NCI-H748 (cell line): Measurements from ENCODE around the gene NEURL1.

ENCODE experiments used
- DNase-seq: peaks from one replicate; lab custom pipeline; 2025; ENCODE audit not compliant: unreplicated experiment; lab: John Stamatoyannopoulos, UW

Gene NEURL1

DNA sequence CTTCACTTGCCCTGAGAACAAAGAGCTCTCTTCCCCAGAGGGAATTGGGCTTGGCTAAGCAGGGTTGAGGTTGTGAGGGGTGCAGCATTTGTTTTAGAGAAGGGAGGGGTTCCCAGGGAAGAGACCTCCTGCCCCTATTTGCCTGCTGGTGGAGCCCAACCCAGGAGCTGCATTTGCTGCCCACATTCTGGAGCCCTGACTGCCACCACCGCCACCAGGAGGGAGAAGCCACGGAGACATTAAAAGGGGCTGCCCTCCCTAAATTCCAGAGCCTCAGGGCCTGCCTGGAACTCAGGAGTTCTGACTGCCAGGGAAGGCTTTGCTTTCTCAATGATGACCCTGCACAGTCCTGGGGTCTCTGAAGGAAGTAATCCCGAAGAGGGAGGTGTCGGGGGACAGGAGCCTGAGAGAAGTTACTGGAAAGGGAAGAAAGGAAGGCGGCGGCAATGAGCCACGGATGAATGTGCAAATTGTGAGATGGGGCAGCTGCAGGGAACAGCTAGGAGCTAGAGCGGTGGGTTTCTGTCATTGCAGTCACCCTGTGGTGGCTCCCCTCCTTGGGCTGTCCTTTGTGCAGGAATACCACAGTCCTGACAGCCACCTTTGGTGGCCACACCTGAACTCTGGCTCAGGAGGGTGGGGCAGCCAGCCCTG, 51.3 kb downstream of the NEURL1 start:
- DNase-seq, result no peak

DNA sequence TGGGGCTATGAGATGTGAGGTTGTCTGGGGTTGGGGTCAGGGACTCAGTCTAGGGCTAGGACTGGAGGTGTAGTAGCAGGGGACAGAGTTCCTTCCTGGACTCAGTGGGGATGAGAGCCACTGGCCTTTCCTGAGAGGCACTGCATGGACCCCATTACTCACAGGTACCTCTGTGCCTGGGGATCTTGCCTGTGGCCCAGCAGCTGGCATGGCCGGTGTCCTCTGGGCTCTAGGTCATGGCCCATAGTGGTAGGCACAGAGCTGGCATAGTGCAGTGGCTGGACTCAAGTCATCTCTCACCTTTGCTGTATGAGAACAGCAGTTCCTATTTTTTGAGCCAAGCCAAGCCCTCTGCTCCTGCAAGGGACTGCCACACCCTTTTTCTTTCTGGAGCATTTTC, 51.9 kb downstream of the NEURL1 start:
- no peak for DNase-seq

DNA sequence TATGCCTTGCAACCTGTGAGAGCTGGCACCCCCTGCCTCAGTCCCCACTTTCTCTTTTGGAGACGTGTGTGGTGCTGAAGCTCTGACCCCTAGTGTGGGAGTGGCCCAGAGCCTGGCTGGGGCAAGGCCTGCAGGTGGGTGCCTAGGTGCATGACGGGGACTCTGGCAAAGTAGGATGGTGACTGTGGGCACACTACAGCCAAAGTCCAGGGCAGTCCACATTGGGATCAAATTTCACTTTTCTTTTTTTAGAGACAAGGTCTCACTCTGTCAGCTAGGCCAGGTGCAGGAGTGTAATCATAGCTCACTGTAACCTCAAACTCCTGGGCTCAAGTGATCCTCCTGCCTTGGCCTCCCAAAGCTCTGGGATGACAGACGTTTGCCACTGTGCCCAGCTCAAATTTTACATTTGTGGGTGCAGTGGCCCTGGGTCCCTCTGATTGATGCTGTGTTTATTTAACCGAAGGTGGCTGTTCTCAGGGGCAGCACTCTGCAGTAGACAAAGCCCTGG, 52.3 kb downstream of the NEURL1 start:
- peak; percentile 25 for DNase-seq

DNA sequence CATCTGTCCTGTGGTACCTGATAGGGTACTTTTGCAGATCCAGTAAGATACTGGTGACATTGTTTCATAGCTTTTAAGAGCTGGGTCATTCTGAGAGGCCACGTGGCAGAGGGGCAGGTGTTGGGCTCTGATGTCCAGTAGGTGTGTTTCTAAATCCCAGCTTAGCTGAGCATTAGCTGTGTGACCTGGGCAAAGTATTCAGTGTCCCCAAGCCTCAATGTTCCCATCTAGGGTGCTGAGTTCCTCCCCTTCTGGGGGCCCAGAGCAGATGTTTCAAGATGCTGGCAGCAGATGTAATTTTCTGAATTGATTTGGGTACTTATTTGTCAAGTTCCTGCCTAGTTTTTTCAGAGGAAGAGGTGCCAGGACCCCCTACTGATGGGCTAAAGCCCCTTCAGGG, 52.9 kb downstream of the NEURL1 start:
- no peak for DNase-seq

DNA sequence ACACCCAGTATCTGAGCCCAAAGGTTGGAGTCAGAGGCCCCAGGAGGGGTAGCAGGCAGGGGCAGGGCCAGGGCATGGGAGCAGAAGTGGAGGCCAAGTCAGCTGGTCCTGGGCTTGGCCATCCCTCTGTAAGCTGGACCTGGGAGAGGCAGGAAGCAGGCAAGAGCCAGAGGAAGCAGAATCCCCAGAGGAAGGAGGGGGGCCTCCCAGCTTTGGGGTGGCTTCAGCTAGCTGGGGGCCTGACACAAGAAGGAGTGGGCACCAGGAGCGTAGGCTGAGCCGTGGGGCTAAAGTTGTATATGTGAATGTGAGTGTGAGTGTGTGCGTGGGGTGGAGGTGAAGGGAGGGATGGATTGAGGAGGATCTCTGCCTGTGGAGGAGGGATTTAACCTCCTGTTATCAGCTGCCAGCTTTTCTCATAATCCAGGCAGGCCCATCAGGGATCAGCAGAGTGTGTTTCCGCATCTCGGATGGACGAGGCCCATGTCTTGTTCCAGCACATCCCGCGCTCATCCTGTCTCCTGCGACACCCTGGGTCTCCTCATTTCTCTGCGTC, 54.0 kb downstream of the NEURL1 start:
- DNase-seq, result no peak

DNA sequence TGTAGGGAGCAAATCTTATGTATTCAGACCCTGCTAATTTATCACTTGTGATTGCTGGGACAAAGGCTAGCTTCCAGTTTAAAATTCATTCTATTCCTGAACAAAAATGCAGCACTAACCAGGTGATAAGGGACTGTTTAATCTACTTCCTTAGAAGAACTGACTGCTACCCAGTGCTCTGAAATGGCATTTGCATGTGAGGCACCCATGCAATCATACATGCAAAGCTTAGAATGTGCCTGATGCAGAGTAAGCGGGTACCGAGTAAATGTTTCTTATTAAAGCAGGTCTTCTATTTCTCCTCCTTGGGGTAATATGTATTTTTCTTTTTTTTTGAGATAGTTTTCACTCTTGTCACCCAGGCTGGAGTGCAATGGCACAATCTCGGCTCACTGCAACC, 54.5 kb downstream of the NEURL1 start:
- DNase-seq, result no peak

DNA sequence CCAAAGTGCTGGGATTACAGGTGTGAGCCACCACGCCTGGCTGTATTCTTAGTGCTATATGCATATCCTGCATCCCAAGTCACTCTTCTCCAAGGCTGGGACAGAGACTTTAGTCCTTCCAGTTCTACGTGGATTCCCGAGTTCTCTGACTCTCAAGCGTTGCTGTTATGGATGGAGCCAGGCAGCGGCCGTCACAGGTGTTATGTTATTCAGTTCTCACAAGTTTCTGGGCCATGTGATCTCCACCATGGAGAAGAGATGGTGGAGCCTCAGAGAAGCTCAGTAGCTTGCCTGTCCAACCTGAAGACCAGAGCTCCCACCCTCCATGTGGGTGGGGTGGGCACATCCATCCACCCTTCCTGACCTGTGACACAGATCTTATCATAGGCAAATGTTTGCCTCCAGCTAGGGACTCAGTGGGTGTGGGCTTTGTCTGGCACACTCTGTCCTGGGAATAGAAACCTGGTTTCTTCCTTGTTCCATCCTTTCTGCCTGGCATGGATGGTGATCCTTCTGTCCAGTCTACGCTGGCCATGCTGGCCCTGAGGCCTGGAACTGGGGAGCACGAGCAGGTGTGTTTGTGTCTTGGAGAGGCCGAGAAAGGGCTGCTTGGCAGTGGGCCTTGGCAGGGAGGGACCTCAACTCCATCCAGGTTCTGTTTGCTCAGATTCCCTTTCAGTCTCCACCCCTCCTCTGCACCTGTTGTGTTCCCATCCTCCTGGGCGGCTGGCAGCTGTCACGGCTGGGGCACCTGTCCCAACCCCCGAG, 55.3 kb downstream of the NEURL1 start:
- DNase-seq, result peak; percentile 93

DNA sequence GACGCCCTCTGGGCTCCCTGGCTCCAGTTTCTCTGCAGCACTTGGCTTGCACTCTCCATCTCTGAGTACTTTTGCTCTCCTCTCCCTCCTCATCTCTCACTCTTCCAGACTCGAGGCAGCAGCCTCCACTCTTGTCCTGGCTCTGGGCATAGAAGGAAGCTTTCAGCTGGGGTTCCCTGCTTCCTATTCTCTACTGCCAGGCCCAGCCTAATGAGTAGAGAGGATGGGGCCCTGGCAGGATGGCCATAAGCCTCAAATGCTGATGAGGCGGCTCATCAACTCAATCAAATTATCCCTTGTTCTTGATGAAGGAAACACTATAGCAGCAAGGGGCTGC, 55.8 kb downstream of the NEURL1 start:
- no peak for DNase-seq

DNA sequence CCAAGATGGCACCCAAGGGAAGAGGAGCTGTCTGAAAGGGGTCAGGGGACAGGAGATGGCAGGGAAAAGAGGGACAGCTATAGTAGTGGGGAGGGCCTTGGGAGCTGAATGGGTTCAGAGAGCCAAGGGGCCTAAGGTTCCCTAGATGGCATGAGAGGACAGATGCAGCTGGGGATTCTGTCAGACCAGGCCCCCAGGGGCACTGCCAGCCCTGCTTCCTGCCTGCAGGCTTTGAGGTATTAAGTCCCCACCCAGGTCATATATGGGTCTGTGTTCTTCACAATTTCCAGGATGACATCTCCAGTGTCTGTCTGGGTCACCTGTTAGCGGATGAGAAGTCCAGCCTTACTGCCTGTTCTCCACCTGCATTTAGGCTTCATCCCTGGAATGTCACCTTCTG, 56.7 kb downstream of the NEURL1 start:
- DNase-seq, result no peak

DNA sequence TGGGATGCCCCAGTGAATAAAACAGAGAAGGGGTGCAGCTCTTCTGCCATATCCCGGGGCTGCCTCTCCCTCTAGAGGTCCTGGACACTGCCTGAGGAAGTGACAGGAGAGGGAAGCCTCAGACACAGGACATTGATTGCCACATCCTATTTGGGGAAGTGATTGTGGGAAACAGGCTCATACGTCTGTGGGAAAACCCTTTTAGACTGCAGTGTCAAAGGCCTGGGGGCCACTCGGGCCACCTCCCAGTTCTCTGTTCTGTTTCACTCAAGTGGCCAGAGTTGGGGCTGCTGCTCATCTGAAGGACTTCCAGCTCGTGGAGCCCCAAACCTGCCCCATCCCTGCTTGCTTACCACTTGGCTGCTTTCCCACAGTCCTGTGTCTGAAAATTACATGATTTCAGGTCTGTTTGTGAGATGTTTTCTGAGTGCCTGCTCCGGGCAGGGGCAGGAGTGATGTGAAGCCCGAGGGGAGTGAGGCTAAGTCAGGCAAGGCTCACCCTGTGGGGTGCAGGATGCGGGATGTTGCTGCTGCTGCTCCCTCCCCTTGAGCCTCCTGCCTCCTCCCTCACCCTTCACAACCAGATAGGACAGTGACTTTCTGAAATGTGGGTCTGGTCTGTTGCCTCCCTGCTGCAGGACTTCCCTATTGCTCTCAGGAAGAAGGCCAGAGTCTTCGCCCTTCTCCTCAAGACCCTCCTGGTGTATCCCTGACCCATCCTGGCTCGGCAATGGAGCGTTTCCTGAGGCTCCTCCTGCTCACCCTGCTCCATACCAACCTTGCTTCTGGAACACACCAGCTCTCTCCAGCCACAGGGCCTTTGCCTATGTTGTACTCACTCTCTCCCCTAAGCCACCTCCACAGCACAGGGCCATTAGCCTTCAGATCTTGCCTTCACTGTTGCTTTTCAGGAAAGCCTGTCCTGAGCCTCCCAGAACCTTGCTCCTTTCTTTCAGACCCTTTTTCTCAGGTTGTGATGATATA, 58.4 kb downstream of the NEURL1 start:
- DNase-seq, result no peak

DNA sequence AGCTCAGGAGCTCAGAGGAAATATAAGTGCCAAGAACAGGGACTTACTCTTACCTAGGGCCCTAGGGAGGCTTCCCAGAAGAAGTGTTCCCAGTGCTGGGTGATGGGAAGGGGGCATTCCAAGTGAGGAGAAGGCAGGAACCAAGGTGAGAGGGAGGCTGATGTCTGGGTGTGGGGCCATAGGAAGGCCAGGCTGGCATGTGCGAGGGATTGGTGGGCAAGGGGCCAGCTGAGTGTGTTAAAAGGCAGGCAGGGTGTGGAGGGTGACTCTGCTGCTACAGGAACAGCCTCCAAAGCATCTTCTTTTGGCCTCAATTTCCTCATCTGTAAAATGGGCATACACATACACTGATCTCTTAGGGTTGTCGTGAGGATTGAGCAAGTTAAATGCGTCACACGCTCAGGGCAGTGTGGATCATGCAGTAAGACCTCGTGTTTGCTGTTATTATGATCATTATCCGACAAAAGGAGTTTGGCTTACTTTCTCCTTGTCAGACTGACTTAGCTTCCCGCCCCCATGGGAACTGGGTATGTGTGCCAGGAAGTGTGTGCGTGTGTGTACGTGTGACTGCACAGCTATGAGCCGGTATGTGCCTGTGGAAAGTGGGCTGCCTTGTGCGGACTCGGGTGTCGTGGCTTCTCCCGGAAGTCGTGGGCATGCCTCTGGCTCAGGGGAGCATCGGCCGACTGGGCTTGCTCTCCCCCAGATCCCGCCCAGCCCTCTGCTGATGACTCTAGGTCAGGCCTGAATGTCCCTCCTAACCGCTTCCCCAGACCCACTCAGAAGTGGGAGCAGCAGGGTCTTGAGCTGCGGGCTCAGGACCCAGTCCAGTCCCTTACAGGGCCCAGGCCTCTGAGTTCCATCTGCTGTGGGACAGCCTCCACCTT, 59.6 kb downstream of the NEURL1 start:
- no peak for DNase-seq

DNA sequence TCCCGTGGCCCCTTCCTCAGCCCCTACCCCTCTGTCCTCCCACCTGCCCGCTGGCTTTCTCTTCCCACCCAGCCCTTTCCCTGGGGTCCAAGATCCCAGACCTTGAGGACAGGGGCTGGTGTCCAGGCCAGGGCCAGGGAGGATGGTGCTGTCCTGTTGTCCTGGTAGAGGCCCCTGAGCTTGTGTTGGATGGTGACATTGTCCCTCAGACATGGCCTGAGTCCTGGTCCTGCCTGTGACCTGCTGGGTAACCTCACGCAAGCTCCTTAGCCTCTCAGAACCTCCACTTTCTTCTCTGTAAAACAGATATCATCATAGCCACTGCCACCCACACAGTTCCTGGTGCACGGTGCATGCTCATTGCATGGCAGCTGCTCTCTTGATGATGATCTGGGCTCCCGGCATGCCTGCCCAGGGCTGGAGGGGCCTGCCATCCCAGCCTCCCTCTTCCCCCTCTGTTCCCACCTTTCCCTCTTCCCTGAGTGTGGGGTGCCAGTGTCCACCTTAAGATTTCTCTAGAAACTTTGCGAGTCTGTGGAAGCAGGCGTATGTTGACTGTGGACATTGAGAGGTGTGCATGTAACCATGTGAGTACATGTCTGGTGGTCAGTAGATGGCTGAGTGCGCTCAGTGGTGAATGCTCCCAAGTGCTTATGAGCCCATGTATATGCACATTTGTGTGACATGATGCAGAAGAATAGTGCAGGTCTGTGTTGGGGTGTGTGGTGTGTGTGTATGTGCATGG, 60.4 kb downstream of the NEURL1 start:
- DNase-seq, result no peak

DNA sequence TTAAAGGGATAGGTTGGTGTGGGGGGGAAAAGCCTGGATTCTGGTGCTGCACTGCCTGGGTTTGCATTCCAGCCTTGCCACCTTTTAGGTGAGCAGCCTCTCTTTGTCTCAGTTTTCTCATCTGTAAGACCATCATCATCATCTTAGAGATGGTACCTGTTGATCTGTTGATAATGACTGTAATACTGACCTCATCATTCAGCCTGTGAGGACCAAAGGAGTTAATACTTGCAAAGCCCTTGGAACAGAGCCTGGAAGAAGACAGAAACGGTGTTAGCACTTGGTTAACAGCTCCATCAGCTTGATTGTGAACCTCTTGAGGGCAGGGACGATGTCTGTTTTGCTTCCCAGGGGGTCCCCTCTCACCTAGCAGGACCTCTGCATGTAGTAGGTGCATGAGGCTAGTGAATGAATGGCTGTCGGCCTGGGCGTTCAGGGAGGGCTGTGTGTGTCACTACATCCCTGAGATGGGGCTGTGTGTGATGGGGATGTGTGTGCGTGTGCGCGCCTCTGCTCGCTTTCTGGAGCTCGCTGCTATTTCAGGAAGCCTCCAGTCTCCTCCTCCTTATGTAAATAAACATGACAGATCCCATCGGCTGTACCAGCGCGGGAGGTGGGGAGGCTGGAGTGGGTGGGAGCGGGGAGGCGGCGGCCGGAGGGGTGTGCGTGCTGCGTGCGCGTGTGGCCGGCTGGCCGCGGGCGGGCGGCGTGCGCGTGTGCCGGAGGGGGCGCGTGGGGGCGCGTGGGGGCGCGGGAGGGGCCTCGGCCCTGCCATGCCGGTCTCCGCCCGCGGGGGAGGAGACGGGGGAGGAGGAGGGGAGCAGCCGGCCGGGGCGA, 61.2 kb downstream of the NEURL1 start:
- peak; percentile 88 for DNase-seq

DNA sequence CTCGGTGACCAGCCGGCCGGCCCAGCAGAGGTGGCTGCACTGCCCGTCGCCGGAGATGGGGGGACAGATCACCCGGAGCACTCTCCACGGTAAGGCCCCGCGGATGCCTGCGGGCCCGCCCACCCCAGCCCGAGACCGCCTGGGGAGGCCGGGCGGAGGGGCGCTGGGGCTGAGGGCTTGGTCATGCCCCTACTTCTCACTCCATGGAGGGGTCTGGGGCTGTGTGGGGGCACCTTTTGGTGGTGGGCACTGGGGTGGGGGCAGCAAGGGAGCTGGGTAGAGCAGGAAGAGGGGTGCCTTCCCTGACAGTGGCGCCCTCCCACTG, 61.8 kb downstream of the NEURL1 start:
- no peak for DNase-seq

DNA sequence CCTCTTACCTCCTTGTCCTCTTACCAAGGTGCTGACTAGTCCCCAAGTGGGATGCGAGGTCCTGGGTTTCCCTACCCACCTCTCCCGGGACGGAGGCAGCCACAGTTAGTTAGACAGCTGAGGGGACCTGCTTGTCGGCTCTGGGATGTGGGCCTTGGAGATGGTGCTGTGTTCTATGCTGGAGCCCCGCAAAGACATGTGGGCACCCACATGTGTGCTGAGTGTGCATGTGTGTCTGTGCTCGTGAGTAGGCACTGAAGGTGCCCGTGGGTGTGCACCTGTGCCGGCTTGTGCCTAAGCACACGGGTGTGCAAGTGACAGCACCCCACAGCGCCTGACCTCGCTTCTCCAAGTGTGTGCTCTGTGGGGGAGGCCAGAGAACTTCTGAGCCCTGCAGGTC, 62.2 kb downstream of the NEURL1 start:
- no peak for DNase-seq

DNA sequence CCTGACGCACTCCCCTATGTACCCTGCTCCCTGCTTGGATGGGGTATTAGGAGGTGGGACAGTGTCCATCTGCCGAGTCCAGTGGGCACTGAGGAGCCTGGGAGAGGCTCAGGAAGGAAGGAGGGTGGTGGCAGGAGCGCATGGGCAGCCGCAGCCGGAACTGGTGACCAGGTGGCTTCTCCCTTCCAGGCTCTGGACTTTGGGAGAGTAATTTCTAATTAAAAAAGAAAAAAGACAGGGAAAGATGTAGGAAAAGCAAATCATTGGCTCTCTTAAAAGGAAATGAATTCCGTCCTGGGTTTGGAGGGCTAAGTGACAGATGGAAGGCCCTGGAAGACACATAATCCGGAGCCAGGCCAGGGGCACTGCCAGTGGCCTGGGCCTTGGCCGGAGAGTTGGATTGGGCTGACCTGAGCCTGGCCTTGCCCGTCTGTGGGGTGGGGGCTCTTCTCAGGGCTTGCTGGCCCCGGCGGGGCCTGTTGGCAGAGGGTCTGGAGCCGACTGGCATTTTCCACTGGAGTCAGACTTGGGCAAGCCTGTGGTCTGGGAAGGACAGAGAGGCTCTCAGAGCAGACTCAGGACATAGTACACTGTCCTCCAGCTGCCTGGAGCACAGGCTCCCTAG, 63.0 kb downstream of the NEURL1 start:
- DNase-seq, result no peak

DNA sequence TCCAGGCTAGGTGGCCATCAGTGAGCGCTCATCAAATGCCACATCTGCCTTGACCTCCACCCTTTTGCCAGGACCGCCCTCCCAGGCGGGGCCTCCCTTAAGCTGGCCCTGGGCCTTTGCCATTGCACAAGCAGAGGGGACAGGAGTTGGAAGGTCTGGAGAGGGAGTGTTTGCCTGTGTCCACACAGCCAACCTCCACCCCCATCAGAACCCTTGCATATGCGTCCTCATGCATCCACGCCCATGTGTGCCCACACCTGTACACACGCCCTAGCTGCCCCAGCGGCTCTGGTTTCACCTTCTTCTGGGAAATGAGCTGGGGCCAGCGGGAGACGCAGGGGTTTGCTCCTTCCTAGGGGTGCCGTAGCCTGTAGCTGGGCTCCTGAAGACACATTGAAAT, 64.0 kb downstream of the NEURL1 start:
- DNase-seq, result peak; percentile 41

DNA sequence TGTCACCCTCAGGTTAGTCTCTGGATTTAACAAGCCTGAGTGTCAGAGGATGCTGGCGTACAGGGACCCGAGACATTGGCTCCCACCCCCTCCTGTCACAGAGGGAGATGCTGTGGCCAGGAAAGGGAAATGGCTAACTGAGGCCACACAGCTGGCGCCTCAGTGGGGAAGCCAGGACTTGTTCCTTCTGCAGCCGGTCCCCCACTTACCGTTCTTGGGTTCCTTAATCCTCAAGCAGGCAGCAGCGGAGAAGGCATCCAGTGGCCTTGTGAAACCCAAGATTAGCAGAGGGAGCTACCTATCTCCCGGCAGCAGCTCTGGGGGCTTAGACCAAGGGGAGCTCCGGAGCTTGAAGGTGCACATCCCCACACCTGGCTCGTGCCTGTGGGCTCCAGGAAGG, 65.4 kb downstream of the NEURL1 start:
- DNase-seq, result no peak
